Measurements from ENCODE around the gene RAB7A. TPM values are rescaled to one million over a fixed set of nuclear protein-coding genes. Genes with fewer than 3 reads are reported as not detected.
"Not testable (repeated sequence)": the region's sequence is repeated elsewhere in the genome, so short reads cannot be mapped to it uniquely, and the experiment has no call there.

The RAB7A gene
- total RNA-seq, 4 donors from 2014 or later = 81.0 to 116 (median 87.0) TPM

DNA sequence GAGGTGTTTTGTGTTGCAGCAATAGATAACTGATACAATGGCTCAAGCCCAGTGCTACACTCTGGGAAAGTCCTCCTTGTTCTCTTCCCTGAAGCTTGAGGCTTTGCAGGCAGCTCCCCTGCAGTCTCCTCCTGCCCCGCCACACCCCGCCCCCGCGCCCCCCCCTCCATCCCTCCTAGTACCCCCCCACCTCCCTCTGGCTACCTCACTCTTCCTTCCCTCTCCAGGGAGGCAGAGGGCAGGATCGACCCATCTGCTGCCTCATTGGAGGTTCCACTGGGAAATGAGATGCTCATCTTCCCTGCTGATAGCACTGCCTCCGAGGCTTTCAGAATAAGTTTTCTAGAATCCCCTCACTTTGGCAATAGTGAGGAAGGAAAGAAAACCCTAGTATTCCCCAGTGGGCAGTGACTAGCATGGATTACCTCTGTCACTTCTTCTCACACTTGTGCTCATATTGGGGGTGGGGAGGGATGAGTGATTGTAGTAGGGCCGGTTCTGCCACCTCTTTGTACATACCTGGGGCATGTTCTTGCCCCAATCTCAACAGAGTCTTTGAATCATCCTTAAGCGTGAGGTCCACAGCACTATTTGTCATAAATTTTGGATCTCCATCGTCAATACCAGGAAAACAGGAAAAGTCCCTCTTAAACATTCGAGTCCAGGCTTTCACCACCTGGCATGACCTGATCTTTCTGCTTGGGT, 16.3 kb upstream of the RAB7A start:
- intact Hi-C loops (cut with DNase I) = no loop called here
- no peak overlapping the region for H3K27ac ChIP-seq (replicated peaks in 1 of 4)
- H3K27me3 ChIP-seq = no peaks in the 10 kb centered on the region
- no peak overlapping the region for H3K4me3 ChIP-seq
- no peaks in the 10 kb centered on the region for H3K9me3 ChIP-seq
- H3K36me3 ChIP-seq = no peaks in the 10 kb centered on the region
- no peak for TF ChIP-seq EP300 (IDR thresholded peaks at IDR 0.05)
- TF ChIP-seq POLR2AphosphoS5 (IDR thresholded peaks at IDR 0.05) = no peak
- TF ChIP-seq POLR2A (IDR thresholded peaks at IDR 0.05; ENCODE audit: low read depth) = no peak
- TF ChIP-seq, protein P1, sequence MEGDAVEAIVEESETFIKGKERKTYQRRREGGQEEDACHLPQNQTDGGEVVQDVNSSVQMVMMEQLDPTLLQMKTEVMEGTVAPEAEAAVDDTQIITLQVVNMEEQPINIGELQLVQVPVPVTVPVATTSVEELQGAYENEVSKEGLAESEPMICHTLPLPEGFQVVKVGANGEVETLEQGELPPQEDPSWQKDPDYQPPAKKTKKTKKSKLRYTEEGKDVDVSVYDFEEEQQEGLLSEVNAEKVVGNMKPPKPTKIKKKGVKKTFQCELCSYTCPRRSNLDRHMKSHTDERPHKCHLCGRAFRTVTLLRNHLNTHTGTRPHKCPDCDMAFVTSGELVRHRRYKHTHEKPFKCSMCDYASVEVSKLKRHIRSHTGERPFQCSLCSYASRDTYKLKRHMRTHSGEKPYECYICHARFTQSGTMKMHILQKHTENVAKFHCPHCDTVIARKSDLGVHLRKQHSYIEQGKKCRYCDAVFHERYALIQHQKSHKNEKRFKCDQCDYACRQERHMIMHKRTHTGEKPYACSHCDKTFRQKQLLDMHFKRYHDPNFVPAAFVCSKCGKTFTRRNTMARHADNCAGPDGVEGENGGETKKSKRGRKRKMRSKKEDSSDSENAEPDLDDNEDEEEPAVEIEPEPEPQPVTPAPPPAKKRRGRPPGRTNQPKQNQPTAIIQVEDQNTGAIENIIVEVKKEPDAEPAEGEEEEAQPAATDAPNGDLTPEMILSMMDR (IDR thresholded peaks at IDR 0.05) = no peak
- WGBS = 55% methylated on average over 10 of the region's 10 CpGs
- no peak for DNase-seq (ENCODE audit: extremely low spot score)
- H3K4me1 ChIP-seq = no peaks in the 10 kb centered on the region

DNA sequence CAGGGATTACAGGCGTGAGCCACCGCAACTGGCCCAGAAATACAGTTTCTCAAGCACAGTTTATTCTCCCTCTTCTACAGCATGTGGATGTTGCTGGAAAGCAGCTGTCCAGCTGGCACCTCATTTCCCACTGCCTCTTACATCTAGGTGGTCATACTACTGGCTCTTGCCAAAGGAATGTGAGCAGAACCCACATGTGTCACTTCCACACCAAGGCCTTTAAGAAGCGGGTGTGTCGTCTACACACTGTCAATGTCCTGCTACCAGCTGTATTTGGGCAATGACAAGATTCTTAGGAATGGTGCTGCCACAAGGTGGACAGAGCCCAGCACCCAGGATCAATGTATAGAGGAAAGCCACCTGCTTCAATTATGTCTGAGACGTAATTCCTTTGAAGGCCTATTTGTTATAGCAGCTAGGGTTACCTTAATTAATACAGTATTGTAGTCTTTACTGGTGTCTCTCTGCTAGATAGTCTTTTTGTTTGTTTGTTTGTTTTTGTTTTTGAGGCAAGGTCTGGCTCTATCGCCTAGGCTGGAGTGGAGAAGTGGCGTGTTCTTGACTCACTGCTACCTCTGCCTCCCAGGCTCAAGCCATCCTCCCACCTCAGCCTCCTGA, 15.1 kb upstream of the RAB7A start:
- Histone ChIP-seq H3K4me1 (no peaks in the 10 kb centered on the region), H3K36me3 (no peaks in the 10 kb centered on the region), H3K27me3 (no peaks in the 10 kb centered on the region), H3K9me3 (no peaks in the 10 kb centered on the region), H3K27ac (replicated peaks in 1 of 4) (no peak overlapping the region), H3K4me3 (no peak overlapping the region)
- no peak for DNase-seq (ENCODE audit: extremely low spot score)
- 89% methylated on average over 7 of the region's 7 CpGs for WGBS
- intact Hi-C loops (cut with DNase I) = no loop called here
- TF ChIP-seq POLR2AphosphoS5 (IDR thresholded peaks at IDR 0.05) (no peak), POLR2A (IDR thresholded peaks at IDR 0.05; ENCODE audit: low read depth) (no peak), EP300 (IDR thresholded peaks at IDR 0.05) (no peak)
- TF ChIP-seq, protein P1 (IDR thresholded peaks at IDR 0.05) = no peak

DNA sequence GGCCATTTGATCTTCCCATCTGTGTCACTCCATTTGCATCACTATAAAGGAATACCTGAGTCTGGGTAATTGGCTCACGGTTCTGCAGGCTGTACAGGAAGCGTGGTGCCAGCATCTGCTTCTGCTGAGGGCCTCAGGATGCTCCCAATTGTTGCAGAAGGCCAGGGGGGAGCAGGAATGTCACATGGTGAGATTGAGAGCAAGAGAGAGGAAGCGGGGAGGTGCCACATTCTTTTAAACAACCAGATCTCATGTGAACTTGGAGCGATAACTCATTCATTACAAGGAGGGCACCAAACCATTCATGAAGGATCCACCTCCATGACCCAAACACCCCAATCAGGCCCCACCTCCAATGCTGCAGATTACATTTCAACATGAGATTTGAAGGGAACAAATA, 13.1 kb upstream of the RAB7A start:
- no peak for DNase-seq (ENCODE audit: extremely low spot score)
- Histone ChIP-seq H3K9me3 (no peaks in the 10 kb centered on the region), H3K4me1 (no peaks in the 10 kb centered on the region), H3K36me3 (no peaks in the 10 kb centered on the region), H3K27me3 (no peaks in the 10 kb centered on the region), H3K27ac (replicated peaks in 1 of 4) (no peak overlapping the region), H3K4me3 (no peak overlapping the region)
- TF ChIP-seq, protein P1 (IDR thresholded peaks at IDR 0.05) = no peak
- TF ChIP-seq EP300 (IDR thresholded peaks at IDR 0.05) (no peak), POLR2AphosphoS5 (IDR thresholded peaks at IDR 0.05) (no peak), POLR2A (IDR thresholded peaks at IDR 0.05; ENCODE audit: low read depth) (no peak)
- intact Hi-C loops (cut with DNase I) = no loop called here
- 82% methylated on average over 4 of the region's 4 CpGs for WGBS

DNA sequence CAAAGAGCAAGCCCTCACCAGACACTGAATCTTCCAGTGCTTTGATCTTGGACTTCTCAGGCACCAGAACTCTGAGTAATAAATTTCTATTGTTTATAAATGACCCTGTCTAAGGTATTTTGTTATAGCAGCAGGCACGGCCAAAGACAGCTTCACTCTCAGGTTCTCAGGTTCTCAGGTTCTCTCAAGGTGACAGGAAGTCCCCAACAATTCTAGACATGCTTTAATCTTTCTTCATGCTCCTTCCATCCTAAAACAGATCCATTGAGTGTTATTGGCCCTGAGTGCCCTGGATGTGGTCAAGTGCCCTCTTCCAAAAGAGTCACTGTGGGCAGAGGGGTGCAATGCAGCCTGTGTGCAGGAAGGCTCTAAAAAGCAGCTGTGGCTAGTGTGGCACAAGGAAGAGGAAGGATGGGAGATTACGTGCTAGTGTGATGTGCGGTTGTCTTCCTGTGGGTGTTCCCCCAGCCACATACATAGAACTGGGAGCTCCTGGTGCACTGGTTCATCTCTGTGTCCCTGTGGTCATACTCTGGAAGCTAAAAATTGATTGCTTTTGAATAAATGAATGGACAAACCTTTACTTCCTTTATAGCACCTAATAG, 11.0 kb upstream of the RAB7A start:
- 73% methylated on average over 3 of the region's 3 CpGs for WGBS

DNA sequence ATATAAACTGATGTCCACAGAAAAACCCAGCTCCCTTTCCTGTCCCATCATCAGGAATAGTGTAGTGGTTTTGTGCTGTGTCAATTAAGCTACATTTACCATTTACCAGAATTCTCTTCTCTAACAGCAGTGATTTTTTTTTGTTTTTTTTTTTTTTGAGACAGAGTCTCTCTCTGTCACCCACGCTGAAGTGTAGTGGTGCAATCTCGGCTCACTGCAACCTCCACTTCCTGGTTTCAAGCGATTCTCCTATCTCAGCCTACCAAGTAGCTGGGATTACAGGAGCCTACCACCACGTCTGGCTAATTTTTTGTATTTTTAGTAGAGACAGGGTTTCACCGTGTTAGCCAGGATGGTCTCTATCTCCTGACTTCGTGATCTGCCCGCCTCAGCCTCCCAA, 7.1 kb upstream of the RAB7A start:
- H3K27me3 ChIP-seq; H3K27ac ChIP-seq (replicated peaks in 1 of 4); H3K36me3 ChIP-seq; H3K9me3 ChIP-seq; intact Hi-C loops (cut with DNase I); DNase-seq (ENCODE audit: extremely low spot score); H3K4me1 ChIP-seq; H3K4me3 ChIP-seq: not testable (repeated sequence)
- WGBS = 79% methylated on average over 7 of the region's 7 CpGs

More for the DNA sequence above, 11.0 kb upstream of the RAB7A start:
- no peak for DNase-seq (ENCODE audit: extremely low spot score)
- Histone ChIP-seq H3K27me3 (peaks cover 0 to 5% (median 0%) of the 10 kb centered on the region in 4 donors), H3K27ac (replicated peaks in 1 of 4) (no peak overlapping the region), H3K9me3 (no peaks in the 10 kb centered on the region), H3K36me3 (no peaks in the 10 kb centered on the region), H3K4me1 (no peaks in the 10 kb centered on the region), H3K4me3 (no peak overlapping the region)
- intact Hi-C loops (cut with DNase I) = no loop called here
- TF ChIP-seq POLR2A (IDR thresholded peaks at IDR 0.05; ENCODE audit: low read depth) = no peak
- TF ChIP-seq EP300 (IDR thresholded peaks at IDR 0.05) = no peak
- TF ChIP-seq, protein P1 (IDR thresholded peaks at IDR 0.05) = no peak
- no peak for TF ChIP-seq POLR2AphosphoS5 (IDR thresholded peaks at IDR 0.05)
